HUES64 (cell line): ENCODE results near the gene SPIRE1.
"Not testable (repeated sequence)": the region's sequence is repeated elsewhere in the genome, so short reads cannot be mapped to it uniquely, and the experiment has no call there.

Experiments used
- H3K27ac ChIP-seq: 2 replicates; pipeline ENCODE4 v1.7.0; 2013; ENCODE audit warnings: low read depth, low read length, inconsistent platforms
- H3K27me3 ChIP-seq: 2 replicates; pipeline ENCODE4 v1.6.1; 2013; ENCODE audit warnings: mild to moderate bottlenecking, low read length; ENCODE audit not compliant: insufficient read depth
- H3K36me3 ChIP-seq: 2 replicates; pipeline ENCODE4 v1.6.1; 2013; ENCODE audit warnings: mild to moderate bottlenecking, low read length; ENCODE audit not compliant: insufficient read depth
- H3K4me1 ChIP-seq: 2 replicates; pipeline ENCODE4 v1.6.1; 2013; ENCODE audit warnings: mild to moderate bottlenecking, low read length, moderate library complexity; ENCODE audit not compliant: insufficient read depth
- H3K4me3 ChIP-seq: 2 replicates; pipeline ENCODE4 v1.5.1; 2013; ENCODE audit warnings: mild to moderate bottlenecking, low read length, moderate library complexity
- H3K9ac ChIP-seq: 2 replicates; pipeline ENCODE4 v1.6.1; 2013; ENCODE audit warnings: mild to moderate bottlenecking, low read depth, low read length
- H3K9me3 ChIP-seq: 2 replicates; pipeline ENCODE4 v1.6.1; 2013; ENCODE audit warnings: low read depth, low read length; ENCODE audit not compliant: insufficient read depth
- WGBS: fragments of 150-250, 120-280 bp; methylation state at CpG from one replicate; pipeline ENCODE4 v1.1.7; 2013; ENCODE audit warnings: missing lambda C conversion rate; 5-methylcytosine and 5-hydroxymethylcytosine counted together

The SPIRE1 gene

DNA sequence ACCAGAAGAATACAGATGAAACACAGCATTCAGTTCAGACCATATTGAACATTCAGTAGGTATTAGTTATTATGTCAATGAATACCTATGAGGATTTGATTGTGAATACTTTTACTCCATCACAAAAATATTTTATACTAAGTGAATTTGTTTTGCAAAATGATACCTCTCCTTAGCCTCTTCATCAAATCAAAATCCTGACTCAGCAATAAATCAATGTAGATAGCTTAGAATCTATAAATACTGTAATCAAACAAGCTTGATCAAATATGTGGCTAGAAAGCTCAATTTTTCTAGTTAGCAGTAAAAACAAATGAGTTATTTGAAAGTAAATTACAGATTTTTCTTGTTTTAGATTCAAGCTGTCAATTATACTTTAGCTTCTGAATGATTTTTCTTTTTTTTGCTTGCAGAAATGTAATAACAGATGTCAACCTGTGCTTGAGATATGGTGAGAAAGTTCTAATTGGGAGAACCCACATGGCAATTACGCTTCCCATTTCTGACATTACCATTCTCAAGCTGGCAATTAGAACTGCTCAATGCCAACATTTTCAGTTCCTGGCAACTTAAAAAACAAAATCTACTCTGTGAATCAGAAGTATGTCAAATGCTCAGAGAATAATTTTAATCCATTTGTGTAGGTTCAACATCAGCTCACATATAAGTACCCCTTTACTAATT is 140.6 kb downstream of the SPIRE1 start:
- WGBS: 100% methylated on average over 1 of the region's 1 CpG
- Histone ChIP-seq H3K4me1 (no peaks in the 10 kb centered on the region; the same call in none of the 2 replicates), H3K27me3 (no peaks in the 10 kb centered on the region), H3K4me3 (no peak overlapping the region), H3K9me3 (no peaks in the 10 kb centered on the region), H3K9ac (no peak overlapping the region), H3K27ac (no peak overlapping the region), H3K36me3 (no peaks in the 10 kb centered on the region)

GRCh38 chr18:12516049-12516630 is 141.8 kb downstream of the SPIRE1 start:
- WGBS: 80% methylated on average over 4 of the region's 4 CpGs
- H3K9me3 ChIP-seq: peaks cover 5% of the 10 kb centered on the region
- no peaks in the 10 kb centered on the region; the same call in none of the 2 replicates for H3K4me1 ChIP-seq
- H3K36me3 ChIP-seq: no peaks in the 10 kb centered on the region
- H3K27me3 ChIP-seq: no peaks in the 10 kb centered on the region
- H3K4me3 ChIP-seq: no peak overlapping the region
- H3K27ac ChIP-seq: no peak overlapping the region
- H3K9ac ChIP-seq: no peak overlapping the region

- Histone ChIP-seq H3K9me3 (peaks cover 10% of the 10 kb centered on the region), H3K9ac (no peak overlapping the region), H3K27me3 (no peaks in the 10 kb centered on the region), H3K4me3 (no peak overlapping the region), H3K27ac (no peak overlapping the region), H3K36me3 (no peaks in the 10 kb centered on the region; the same call in 1 of the 2 replicates), H3K4me1 (no peaks in the 10 kb centered on the region; the same call in 1 of the 2 replicates)
- 95% methylated on average over 2 of the region's 2 CpGs for WGBS
Observed at GRCh38 chr18:12515550-12515949, 142.4 kb downstream of the SPIRE1 start.

DNA sequence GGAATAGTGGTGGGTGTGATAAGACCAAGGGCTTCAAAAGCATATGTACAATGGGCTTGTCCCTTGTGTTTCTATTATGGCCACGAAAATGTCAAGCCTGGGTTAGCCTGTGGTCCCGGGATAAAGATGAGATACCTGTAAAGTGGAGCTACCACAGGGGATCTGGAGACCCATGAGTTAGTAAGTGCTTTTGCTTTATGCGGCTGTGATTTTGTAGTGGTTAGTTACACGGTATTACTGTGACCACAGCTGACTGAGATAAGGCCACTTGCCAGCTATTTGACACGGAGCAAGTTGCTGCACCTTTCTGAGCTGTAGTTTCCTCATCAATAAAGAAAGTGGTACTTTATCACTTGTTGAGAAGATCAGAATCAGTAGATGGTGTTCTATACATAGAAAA is 150.9 kb downstream of the SPIRE1 start:
- H3K9me3 ChIP-seq: peaks cover 10% of the 10 kb centered on the region
- no peaks in the 10 kb centered on the region; the same call in 1 of the 2 replicates for H3K36me3 ChIP-seq
- no peak overlapping the region for H3K4me3 ChIP-seq
- H3K9ac ChIP-seq: no peak overlapping the region
- H3K27ac ChIP-seq: no peak overlapping the region
- no peaks in the 10 kb centered on the region for H3K27me3 ChIP-seq
- 92% methylated on average over 5 of the region's 5 CpGs for WGBS
- no peaks in the 10 kb centered on the region for H3K4me1 ChIP-seq

DNA sequence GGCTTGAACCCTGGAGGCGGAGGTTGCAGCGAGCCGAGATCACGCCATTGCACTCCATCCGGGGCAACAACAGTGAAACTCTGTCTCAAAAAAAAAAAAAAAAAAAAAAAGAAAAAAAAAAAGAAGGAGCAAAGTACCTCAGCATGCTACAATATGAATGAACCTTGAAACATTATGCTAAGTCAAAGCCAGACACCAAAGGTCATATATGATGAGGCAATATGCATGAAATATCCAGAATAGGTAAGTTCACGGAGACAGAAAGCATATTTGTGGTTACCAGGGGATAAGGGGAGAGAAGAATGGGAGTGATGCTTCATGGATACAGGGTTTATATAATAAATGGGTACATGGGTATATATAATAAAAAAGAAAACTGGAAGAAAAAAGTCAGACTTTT is 156.9 kb downstream of the SPIRE1 start:
- no peak overlapping the region for H3K4me3 ChIP-seq
- no peaks in the 10 kb centered on the region for H3K36me3 ChIP-seq
- no peaks in the 10 kb centered on the region for H3K27me3 ChIP-seq
- H3K9ac ChIP-seq: no peak overlapping the region
- H3K9me3 ChIP-seq: no peaks in the 10 kb centered on the region
- no peaks in the 10 kb centered on the region for H3K4me1 ChIP-seq
- 97% methylated on average over 6 of the region's 6 CpGs for WGBS
- H3K27ac ChIP-seq: no peak overlapping the region

DNA sequence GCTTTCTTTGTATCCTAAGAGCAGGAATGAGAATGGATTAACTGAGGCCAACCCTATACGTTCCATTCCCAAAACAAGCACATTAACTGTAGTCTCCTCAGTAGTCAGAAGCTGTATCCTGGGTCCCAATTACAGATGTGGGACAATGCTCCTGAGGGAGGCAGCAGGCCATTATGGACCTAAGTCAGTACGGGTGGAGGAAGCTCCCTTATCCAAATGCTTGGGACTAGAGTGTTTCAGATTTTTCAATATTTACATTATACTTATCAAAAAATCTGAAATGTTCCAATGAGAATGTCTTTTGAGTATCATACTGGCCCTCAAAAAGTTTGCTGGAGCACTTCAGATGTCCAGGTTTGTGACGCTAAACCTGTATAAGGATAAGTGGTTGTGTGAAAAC is 160.1 kb downstream of the SPIRE1 start:
- H3K9me3 ChIP-seq: no peaks in the 10 kb centered on the region
- no peaks in the 10 kb centered on the region for H3K36me3 ChIP-seq
- no peak overlapping the region for H3K4me3 ChIP-seq
- H3K4me1 ChIP-seq: no peaks in the 10 kb centered on the region
- H3K9ac ChIP-seq: no peak overlapping the region
- no peaks in the 10 kb centered on the region for H3K27me3 ChIP-seq
- WGBS: 96% methylated on average over 3 of the region's 3 CpGs
- H3K27ac ChIP-seq: no peak overlapping the region

DNA sequence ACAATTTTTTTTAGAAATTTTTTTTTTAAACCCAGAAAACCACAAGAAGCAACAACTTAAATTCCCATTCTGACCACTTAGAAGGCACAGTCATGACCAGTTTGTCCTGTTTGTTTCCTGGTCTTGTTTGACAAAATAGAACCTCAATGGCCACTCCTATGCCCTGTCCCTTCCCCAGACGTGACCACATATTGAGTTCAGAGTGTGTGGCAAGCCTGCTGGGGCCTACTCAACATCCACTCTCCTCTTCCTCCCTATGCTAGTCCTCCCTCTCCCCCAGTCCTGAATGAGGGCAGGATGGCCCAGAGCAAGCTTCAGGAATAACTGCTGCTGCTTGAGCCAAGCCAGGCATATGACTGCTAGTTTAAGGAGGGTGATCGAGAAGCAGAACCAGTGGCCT is 160.6 kb downstream of the SPIRE1 start:
- Histone ChIP-seq H3K27ac (no peak overlapping the region), H3K27me3 (no peaks in the 10 kb centered on the region), H3K9me3 (no peaks in the 10 kb centered on the region), H3K4me1 (no peaks in the 10 kb centered on the region), H3K4me3 (no peak overlapping the region), H3K9ac (no peak overlapping the region), H3K36me3 (no peaks in the 10 kb centered on the region)
- 91% methylated on average over 2 of the region's 2 CpGs for WGBS

DNA sequence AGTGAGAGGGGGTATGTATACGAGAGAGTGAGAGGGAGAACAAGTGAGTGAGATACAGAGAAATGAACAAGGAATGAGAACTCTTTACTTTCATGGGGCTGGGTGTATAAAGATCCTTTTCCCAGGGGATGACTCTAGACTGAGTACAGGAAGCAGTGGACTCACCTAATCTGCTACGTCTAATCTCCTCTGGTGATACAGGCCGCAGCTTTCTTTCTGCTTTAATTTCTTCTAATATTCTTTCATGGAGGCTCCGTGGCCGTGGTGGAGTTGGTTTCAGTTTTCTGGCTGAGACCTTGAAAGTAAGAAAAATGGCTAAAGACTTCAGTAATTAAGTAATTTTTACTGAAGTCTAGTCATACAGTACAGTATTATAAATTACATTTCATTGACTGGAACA is 165.0 kb downstream of the SPIRE1 start:
- Histone ChIP-seq H3K27me3 (no peaks in the 10 kb centered on the region), H3K36me3 (no peaks in the 10 kb centered on the region), H3K4me1 (no peaks in the 10 kb centered on the region), H3K4me3 (no peak overlapping the region), H3K9me3 (no peaks in the 10 kb centered on the region), H3K27ac (no peak overlapping the region), H3K9ac (no peak overlapping the region)
- WGBS: 94% methylated on average over 5 of the region's 5 CpGs

- 91% methylated on average over 8 of the region's 9 CpGs for WGBS
- Histone ChIP-seq H3K27ac (no peak overlapping the region), H3K4me1 (no peaks in the 10 kb centered on the region)
Observed at GRCh38 chr18:12491611-12492435, 166.1 kb downstream of the SPIRE1 start.

GRCh38 chr18:12485479-12486105 is 172.3 kb downstream of the SPIRE1 start:
- Histone ChIP-seq H3K36me3 (no peaks in the 10 kb centered on the region), H3K27me3 (no peaks in the 10 kb centered on the region), H3K9ac (no peak overlapping the region), H3K9me3 (no peaks in the 10 kb centered on the region), H3K27ac (no peak overlapping the region), H3K4me3 (no peak overlapping the region), H3K4me1 (no peaks in the 10 kb centered on the region; the same call in 1 of the 2 replicates)
- WGBS: 94% methylated on average over 4 of the region's 5 CpGs

More at GRCh38 chr18:12491611-12492435, 166.1 kb downstream of the SPIRE1 start:
- H3K27me3 ChIP-seq: no peaks in the 10 kb centered on the region
- H3K4me3 ChIP-seq: no peak overlapping the region
- no peaks in the 10 kb centered on the region for H3K36me3 ChIP-seq
- H3K9me3 ChIP-seq: no peaks in the 10 kb centered on the region
- H3K9ac ChIP-seq: no peak overlapping the region

GRCh38 chr18:12481915-12482314 is 176.0 kb downstream of the SPIRE1 start:
- H3K4me3 ChIP-seq, H3K36me3 ChIP-seq, H3K27me3 ChIP-seq, H3K9me3 ChIP-seq, H3K9ac ChIP-seq, H3K27ac ChIP-seq: not testable (repeated sequence)
- WGBS: 94% methylated on average over 10 of the region's 10 CpGs
- peaks cover 10% of the 10 kb centered on the region for H3K4me1 ChIP-seq
